HAP-1 (cell line): ENCODE data around the gene CDCA4.
"Not testable (repeated sequence)": the region's sequence is repeated elsewhere in the genome, so short reads cannot be mapped to it uniquely, and the experiment has no call there.

Source experiments
- DNase-seq, 2 experiments: peaks; one replicate each; pipeline ENCODE4 v3.0.0-alpha.2; 2016 to 2020; ENCODE audit warnings: low spot score in 2 of 2
- H3K27me3 ChIP-seq: fragments of 250-450 bp; sonication (Bioruptor Pico); 2 replicates; pipeline ENCODE4 v1.5.1; 2020; ENCODE audit warnings: low read depth, mild to moderate bottlenecking, moderate library complexity
- H3K36me3 ChIP-seq: fragments of 250-450 bp; sonication (Bioruptor Pico); replicated peaks from 2 replicates; pipeline ENCODE4 v1.5.1; 2020; ENCODE audit warnings: mild to moderate bottlenecking
- H3K4me1 ChIP-seq: fragments of 250-450 bp; sonication (Bioruptor Pico); 2 replicates; pipeline ENCODE4 v1.5.1; 2020; ENCODE audit warnings: mild to moderate bottlenecking
- H3K4me3 ChIP-seq: fragments of 250-450 bp; sonication (Bioruptor Pico); 2 replicates; pipeline ENCODE4 v1.5.1; 2020; ENCODE audit warnings: mild to moderate bottlenecking, moderate library complexity
- H3K9me3 ChIP-seq: fragments of 250-450 bp; sonication (Bioruptor Pico); 2 replicates; pipeline ENCODE4 v1.5.1; 2020; ENCODE audit warnings: mild to moderate bottlenecking, moderate library complexity
- in situ Hi-C: fragments of 300-500 bp; cut with MboI; formaldehyde crosslinking; loops from 3 replicates; pipeline ENCODE4 v1.14.3; 2020; ENCODE audit warnings: low sequenced_read_pairs, inconsistent platforms, mixed read lengths

CDCA4 gene

DNA sequence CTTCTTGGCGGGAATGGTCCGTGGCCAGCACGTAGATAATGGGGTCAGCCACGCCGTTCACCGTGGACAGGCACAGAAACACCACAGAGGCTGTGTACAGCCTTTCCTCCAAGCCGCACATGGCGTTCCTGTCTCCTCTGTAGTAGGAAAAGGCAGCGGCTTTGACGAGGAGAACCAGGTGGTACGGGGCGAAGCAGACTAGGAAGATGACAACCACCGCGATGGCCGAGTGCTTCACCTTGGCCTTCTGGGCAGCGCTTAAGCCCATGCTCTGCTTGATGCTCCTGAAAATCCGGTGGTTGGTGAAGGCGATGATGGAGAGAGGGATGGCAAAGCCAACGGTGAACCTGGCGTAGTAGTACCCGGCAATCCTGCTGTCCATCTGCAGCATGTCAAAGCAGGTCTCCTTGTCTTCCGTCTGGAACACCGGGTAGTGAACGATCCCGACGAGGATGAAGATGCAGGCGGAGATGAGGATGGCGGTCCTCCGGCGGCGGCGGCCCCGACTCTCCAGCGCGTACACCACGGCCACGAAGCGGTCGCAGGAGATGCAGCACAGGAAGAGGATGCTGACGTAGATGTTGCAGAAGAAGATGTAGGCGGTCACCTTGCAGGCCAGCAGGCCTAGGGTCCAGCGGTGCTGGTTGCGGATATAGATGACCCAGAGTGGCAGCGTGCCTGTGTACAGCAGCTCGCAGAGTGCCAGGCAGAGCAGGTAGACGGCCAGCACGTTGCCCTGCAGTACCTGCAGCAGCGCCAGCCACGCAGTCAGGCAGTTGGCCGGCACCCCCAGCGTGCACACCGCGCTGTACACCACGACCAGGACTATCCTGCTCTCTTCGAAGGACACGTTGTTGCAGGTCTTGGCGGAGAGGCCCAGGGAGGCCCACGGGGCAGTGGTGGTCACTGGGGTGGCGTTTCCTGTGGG lies 30.6 kb upstream of the CDCA4 start:
- H3K36me3 ChIP-seq = no peaks in the 10 kb centered on the region
- no peaks in the 10 kb centered on the region for H3K27me3 ChIP-seq
- no peaks in the 10 kb centered on the region; the same call in 1 of the 2 replicates for H3K9me3 ChIP-seq
- H3K4me3 ChIP-seq = no peak overlapping the region
- DNase-seq = no peak
- no peaks in the 10 kb centered on the region for H3K4me1 ChIP-seq
- in situ Hi-C loops = no loop called here

DNA sequence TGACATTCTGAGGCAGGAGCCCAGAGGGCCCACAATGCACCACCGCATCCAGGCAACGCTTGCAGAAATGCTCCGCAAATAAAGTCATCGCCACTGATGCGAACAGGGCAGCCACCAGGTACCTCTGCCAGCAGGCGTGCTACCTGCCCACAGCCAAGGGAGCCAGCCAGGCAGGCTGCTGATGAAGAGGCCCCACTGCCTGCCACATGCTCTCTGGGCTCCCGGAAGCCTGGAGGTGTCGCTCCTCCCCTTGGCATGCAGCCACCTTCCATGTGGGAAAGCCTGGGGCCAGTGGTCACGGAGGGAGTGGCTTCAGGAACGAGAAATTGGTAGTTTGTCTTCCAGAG lies 29.6 kb upstream of the CDCA4 start:
- peak in 1 of 2 experiments; percentile 56 for DNase-seq
- Histone ChIP-seq H3K4me3 (no peak overlapping the region), H3K27me3 (no peaks in the 10 kb centered on the region), H3K36me3 (no peaks in the 10 kb centered on the region), H3K4me1 (no peaks in the 10 kb centered on the region), H3K9me3 (no peaks in the 10 kb centered on the region; the same call in 1 of the 2 replicates)
- in situ Hi-C loops = no loop called here

DNA sequence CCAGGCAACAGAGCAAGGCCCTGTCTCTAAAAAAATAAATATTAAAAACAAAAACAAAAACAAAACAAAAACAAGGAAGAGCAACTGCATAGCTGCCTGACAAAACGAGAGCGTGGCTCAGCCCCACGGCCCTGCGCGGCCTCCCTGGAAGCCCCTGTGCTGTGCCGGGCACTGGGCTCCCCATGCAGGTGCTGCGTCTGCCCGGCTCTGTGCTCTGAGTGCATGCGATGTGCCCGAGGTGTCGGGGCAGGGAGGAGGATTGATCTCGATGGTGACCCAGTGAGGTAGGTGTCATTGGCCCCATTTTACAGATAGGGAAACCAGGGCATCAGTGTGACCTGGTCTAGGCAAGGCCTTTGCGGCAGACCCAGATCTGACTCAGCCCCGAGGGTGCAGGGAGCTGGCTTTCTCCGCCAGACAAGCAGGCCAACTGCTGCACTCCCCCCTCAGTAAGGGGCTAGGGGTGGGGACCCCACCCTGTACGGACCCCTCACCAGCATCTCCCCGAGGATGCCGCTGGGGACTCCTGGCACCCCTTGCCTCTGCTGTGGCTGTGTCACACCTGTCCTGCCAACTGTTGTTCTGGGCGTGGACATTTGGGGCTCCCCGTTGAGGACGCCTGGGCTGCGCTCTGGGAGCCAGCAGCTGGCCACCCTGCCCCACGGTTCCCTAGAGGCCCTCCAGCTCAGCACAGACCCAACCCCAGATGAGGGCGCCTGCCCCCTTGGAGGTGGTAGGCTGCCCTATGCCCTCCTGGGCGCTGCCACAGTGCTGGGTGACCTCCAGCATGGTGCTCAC lies 29.1 kb upstream of the CDCA4 start:
- no peak for DNase-seq
- Histone ChIP-seq H3K4me1 (no peaks in the 10 kb centered on the region), H3K4me3 (no peak overlapping the region), H3K9me3 (no peaks in the 10 kb centered on the region; the same call in 1 of the 2 replicates), H3K27me3 (no peaks in the 10 kb centered on the region), H3K36me3 (no peaks in the 10 kb centered on the region)
- in situ Hi-C loops = loop anchor here (5.0 to 10.0 kb wide), 2 partner anchors 78 to 145 kb away; no protein-coding TSS in a partner anchor

DNA sequence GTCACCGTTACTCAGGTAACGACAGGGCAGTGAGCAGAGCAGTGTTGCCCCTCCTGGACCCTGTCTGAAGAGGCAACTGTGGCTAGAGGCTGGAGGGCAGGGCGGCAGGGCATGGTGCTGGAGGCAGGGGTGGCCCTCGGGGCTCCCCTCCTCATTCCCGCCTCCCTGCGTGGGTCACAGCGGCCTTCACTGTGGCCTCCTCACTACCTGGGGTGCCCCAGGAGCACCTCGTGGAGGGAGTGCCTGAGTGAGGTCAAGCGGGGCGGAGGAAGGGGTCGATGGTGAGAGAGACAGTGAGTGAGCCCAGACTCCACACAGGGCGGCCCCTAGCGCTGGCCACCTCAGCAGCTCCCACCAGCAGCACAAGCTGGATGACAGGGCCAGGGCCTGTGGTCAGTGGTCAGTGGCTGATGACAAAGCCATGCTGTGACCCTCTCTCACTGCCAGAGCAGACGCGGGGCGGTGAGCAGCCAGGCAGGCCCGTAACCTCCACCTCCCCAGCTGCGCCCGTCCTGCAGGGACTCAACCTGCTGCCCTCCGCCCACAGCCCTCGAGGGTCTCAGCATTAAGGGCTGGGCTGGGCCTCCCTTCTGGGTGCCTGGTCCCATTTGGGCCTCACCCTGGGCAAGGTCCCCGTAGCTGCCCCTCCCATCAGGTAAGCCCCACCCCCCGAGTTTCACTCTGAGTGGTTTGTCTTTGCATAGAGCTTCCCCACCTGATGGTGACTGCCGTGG lies 26.6 kb upstream of the CDCA4 start:
- H3K27me3 ChIP-seq = no peaks in the 10 kb centered on the region
- DNase-seq = no peak
- no peaks in the 10 kb centered on the region; the same call in 1 of the 2 replicates for H3K9me3 ChIP-seq
- in situ Hi-C loops = loop anchor here (5.0 to 10.0 kb wide), 2 partner anchors 75 to 143 kb away; no protein-coding TSS in a partner anchor
- no peak overlapping the region for H3K4me3 ChIP-seq
- no peaks in the 10 kb centered on the region for H3K4me1 ChIP-seq
- no peaks in the 10 kb centered on the region for H3K36me3 ChIP-seq

DNA sequence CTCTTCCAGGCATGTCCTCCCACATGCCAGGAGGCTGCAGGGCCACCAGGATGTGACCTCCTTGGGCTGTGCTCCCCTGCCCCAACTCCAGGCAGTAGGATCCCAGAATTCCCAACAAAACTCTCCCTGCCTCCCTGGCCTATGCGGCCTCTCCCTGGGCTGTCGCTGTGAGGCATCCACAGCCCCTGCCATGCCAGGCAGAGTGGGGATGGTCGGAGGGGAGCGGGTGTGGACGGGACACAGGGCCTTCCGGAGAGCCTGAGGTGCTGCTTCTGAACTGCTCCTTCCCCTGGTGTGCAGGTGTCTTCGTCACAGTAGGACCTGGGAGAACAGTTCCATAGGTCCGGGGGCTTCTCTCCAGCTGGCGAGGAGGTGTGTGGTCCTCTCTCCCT lies 26.0 kb upstream of the CDCA4 start:
- in situ Hi-C loops = loop anchor here (5.0 to 10.0 kb wide), 2 partner anchors 75 to 142 kb away; no protein-coding TSS in a partner anchor
- Histone ChIP-seq H3K9me3 (no peaks in the 10 kb centered on the region; the same call in 1 of the 2 replicates), H3K27me3 (no peaks in the 10 kb centered on the region), H3K36me3 (no peaks in the 10 kb centered on the region), H3K4me3 (no peak overlapping the region), H3K4me1 (no peaks in the 10 kb centered on the region)
- DNase-seq = no peak

DNA sequence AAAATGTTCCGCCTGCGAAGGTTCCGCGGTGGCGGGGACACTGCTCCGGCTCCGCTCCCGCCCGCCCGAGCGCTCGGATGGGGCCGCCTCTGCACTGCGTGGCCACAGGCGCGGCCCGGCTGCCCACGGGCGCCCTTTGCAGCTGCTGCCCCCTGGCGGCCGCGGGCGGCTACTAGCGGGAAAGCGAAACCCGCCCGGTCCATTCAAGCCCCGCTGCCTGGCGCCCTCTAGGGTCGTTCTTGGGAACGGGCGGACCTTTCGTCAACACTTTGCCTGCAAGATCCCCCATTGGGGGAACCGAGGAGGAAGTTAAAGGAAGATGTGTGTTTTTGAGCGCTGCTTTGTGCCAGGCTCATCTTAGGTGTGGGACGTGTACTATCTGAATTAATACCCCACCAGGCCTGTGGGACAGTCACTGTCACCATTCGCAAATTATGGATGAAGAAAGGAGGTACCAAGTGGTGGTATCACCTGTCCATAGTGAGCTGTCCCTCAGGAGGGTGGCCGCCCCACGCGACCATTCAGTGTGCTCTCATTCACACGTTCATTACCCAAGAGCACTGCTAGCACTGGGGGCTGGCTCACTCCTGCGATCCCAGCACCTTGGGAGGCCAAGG lies 24.9 kb upstream of the CDCA4 start:
- no peaks in the 10 kb centered on the region for H3K4me1 ChIP-seq
- peak; percentile 67 to 94 for DNase-seq
- in situ Hi-C loops = loop anchor here (5.0 to 10.0 kb wide), 2 partner anchors 74 to 141 kb away; no protein-coding TSS in a partner anchor

DNA sequence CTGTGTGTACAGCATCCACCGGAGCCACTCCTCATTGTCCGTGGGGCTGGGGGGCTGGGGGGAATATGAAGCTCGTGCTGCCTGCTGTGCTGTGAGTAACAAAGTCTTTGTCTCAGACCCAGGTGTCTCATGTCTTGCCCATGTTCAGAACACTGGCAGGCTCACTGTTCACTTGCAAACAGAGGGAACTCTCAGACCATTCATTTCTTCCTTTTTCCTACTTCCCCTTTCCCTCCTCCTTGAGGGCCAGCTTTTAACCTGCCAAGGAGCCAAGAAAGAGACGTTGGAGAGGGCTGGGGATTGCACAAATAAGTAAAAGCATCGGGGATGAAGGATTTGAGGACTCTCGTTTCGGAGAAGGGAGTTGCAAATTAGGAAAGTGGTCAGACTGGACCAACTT lies 22.8 kb upstream of the CDCA4 start:
- H3K4me1 ChIP-seq = no peaks in the 10 kb centered on the region
- no peaks in the 10 kb centered on the region for H3K27me3 ChIP-seq
- H3K9me3 ChIP-seq = no peaks in the 10 kb centered on the region
- no peak for DNase-seq
- H3K36me3 ChIP-seq = no peaks in the 10 kb centered on the region
- H3K4me3 ChIP-seq = no peak overlapping the region
- in situ Hi-C loops = loop anchor here (10.0 kb wide), 1 partner anchor 139 kb away; no protein-coding TSS in a partner anchor

More for the DNA sequence above, 24.9 kb upstream of the CDCA4 start:
- no peaks in the 10 kb centered on the region for H3K27me3 ChIP-seq
- no peaks in the 10 kb centered on the region for H3K36me3 ChIP-seq
- H3K9me3 ChIP-seq = no peaks in the 10 kb centered on the region; the same call in 1 of the 2 replicates
- no peak overlapping the region for H3K4me3 ChIP-seq

DNA sequence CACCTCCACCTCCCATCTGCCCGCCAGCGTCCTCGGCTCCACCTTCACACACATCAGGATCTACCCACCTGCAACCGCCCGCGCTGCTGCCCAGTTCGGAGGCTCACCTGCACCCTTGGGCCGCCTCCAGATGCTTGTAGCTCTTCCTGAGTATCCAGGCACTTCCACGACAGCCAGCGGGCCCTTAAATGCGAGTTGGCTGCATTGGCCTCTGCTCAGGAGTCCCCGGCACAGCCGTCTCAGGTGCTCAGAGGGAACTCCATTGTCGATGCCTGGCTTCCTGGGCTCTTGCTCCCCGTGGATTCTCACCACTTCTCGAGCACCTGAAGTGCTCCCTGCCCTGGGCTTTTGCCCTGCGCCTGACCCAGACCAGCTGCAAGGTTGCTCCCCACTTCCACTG lies 21.9 kb upstream of the CDCA4 start:
- no peaks in the 10 kb centered on the region for H3K27me3 ChIP-seq
- in situ Hi-C loops = loop anchor here (10.0 kb wide), 1 partner anchor 138 kb away; no protein-coding TSS in a partner anchor
- DNase-seq = no peak
- no peak overlapping the region for H3K4me3 ChIP-seq
- no peaks in the 10 kb centered on the region for H3K4me1 ChIP-seq
- no peaks in the 10 kb centered on the region for H3K9me3 ChIP-seq
- no peaks in the 10 kb centered on the region for H3K36me3 ChIP-seq

DNA sequence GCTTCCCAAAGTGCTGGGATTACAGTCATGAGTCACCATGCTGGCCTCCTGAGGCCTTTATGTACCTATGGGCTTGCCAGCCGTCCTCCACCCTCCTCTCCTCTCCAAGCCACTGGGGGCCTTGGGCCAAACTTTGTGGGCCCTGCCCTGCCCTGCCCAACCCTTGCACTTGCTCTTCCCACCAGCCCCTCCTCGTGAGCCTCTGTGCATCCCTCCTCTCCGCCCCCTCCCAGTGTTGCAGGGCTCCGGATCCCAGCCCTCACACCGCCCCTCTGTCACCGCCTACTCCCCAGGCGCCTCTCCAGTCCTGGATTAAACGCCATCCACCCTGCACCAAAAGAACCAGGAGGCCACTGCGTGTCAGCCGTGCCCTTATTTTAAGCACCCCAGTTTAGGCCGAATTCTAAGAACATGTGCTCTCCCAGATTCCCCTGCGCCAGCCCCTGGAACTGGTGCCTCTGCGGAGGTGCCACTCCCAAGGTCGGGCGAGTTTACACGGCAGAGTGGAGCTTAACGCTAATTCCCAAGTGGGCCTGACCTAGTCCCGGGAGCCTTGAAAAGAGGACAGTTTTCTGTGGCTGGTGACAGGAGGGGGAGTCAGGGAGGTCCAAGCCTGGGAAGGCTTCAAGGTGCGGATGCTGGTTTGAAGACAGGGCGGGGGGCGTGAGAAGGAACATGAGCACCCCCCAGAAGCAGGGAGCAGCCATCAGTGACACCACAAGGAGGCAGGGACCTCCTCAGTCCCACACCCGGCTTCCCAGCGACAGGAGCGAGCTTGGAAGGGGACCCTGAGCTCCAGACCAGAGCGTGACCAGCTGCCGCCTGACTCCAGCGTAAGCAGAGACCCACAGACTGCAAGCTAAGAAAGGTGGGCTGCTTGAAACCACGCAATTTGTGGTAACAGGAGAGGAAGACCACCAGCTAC lies 21.2 kb upstream of the CDCA4 start:
- no peaks in the 10 kb centered on the region for H3K27me3 ChIP-seq
- no peak for DNase-seq
- no peaks in the 10 kb centered on the region for H3K4me1 ChIP-seq
- no peak overlapping the region for H3K4me3 ChIP-seq
- no peaks in the 10 kb centered on the region for H3K9me3 ChIP-seq
- H3K36me3 ChIP-seq = no peaks in the 10 kb centered on the region
- in situ Hi-C loops = loop anchor here (10.0 kb wide), 1 partner anchor 137 kb away; no protein-coding TSS in a partner anchor

DNA sequence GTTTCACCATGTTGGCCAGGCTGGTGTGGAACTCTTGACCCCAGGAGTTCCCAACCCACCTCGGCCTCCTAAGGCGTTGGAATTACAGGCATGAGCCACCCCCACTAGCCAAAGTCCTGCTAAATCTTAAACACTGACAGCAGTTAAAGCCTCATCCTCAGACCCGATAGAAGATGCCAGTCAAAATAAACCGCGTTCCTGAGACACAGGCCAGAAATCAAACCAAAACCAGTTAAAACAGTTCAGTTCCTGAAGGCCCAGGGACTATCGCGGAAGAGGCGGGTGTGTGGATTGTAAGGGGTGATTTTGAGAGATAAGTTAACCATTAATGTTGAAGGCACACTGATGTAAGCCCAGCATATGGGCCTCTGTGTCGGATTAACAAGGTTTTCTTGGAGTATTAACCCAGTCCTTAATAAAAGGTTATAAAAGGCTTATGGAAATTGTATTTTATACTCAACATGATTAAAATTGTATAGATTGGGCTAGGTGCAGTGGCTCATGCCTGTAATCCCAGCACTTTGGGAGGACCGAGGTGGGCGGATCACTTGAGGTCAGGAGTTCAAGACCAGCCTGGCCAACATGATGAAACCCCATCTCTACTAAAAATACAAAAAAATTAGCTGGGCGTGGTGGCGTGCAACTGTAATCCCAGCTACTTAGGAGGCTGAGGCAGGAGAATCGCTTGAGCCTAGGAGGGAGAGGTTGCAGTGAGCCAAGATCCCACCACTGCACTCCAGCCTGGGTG lies 18.7 kb upstream of the CDCA4 start:
- no peaks in the 10 kb centered on the region for H3K9me3 ChIP-seq
- H3K4me1 ChIP-seq = no peaks in the 10 kb centered on the region
- no peaks in the 10 kb centered on the region; the same call in 1 of the 2 replicates for H3K27me3 ChIP-seq
- in situ Hi-C loops = loop anchor here (10.0 kb wide), 1 partner anchor 135 kb away; no protein-coding TSS in a partner anchor
- DNase-seq = no peak
- no peak overlapping the region for H3K4me3 ChIP-seq
- no peaks in the 10 kb centered on the region for H3K36me3 ChIP-seq

DNA sequence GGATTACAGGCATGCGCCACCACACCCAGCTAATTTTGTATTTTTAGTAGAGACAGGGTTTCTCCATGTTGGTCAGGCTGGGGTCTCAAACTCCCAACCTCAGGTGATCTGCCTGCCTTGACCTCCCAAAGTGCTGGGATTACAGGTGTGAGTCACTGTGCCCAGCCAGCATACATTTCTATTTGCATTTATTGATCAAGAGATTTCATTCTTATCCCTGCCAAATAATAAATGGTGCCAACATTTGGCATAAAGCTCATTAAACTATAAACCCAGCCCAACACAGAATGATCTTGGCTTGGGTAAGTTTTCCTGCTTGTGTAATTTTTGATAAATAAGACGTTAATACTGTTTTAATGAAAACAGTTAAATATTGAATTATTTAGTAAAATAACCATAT lies 14.7 kb upstream of the CDCA4 start:
- H3K27me3 ChIP-seq, in situ Hi-C loops, H3K9me3 ChIP-seq, H3K36me3 ChIP-seq, H3K4me1 ChIP-seq, DNase-seq, H3K4me3 ChIP-seq: not testable (repeated sequence)
